H1 (cell line): ENCODE measurements around the gene DCAF6. TPM values are rescaled to one million over a fixed set of nuclear protein-coding genes. Genes with fewer than 3 reads are reported as not detected.

Experiments used
- EP300 ChIP-seq, 2 experiments: IDR thresholded peaks; 1 replicate in 1 of 2; 2 replicates in 1 of 2; pipeline ENCODE4 v1.6.1; 2011 to 2012; ENCODE audit warnings: low read depth in 2 of 2, low read length in 2 of 2, mild to moderate bottlenecking in 2 of 2, borderline replicate concordance in 1 of 2, inconsistent platforms in 1 of 2, moderate library complexity in 1 of 2
- EZH2 ChIP-seq: fragments of 200-600 bp; sonication (generic); IDR thresholded peaks from 2 replicates; pipeline ENCODE4 v1.7.1; 2012; ENCODE audit warnings: low read depth, mild to moderate bottlenecking, moderate library complexity, low read length, inconsistent platforms; ENCODE audit not compliant: severe bottlenecking
- HDAC2 ChIP-seq, 2 experiments: fragments of 300-600 bp in 1 of 2; sonication (generic) in 1 of 2; IDR thresholded peaks; 2 replicates each; pipeline ENCODE4 v1.6.1; 2011 to 2012; ENCODE audit warnings: low read depth in 2 of 2, low read length in 2 of 2, mild to moderate bottlenecking in 2 of 2, moderate library complexity in 2 of 2, borderline replicate concordance in 1 of 2, inconsistent platforms in 1 of 2
- SAP30 ChIP-seq: fragments of 300-600 bp; sonication (generic); IDR thresholded peaks from 2 replicates; pipeline ENCODE4 v1.7.1; 2012; ENCODE audit warnings: low read length, moderate library complexity, mild to moderate bottlenecking, inconsistent platforms; ENCODE audit not compliant: insufficient read depth, insufficient replicate concordance
- TAF7 ChIP-seq: optimal IDR thresholded peaks from 2 replicates; pipeline ENCODE3; 2011; ENCODE audit warnings: low read depth, mild to moderate bottlenecking, inconsistent platforms, low read length, moderate library complexity, borderline replicate concordance
- polyA plus RNA-seq, 7 experiments: library from polyadenylated mRNA; depleted of rRNA in 3 of 7; stranded (reverse) in 5 of 7; unstranded in 2 of 7; fragments of >200 nt in 5 of 7; fragments of 200-250 nt in 2 of 7; gene quantifications; 1 replicate in 5 of 7; 2 replicates in 1 of 7; 4 replicates in 1 of 7; pipeline versions ENCODE4 v1.2.1 to v1.2.3, GENCODE V29; 2011 to 2013; ENCODE audit warnings: missing spikeins in 2 of 7, mixed read lengths in 2 of 7
- total RNA-seq: library from RNA; stranded (reverse); fragmentation: NEBNext Ultra II Directional; extraction: Animal tissue kit (Norgen Biotek cat#: 25700); gene quantifications from 2 replicates; pipeline ENCODE4 v1.2.1, GENCODE V29; 2021
- TF ChIP-seq, protein P1 (sequence below), 3 experiments: IDR thresholded peaks; 1 replicate in 2 of 3; 2 replicates in 1 of 3; pipeline versions ENCODE4 v1.5.1 to v1.6.1; 2011; ENCODE audit warnings: low read length in 3 of 3, mild to moderate bottlenecking in 3 of 3, inconsistent platforms in 2 of 3, low read depth in 1 of 3, moderate library complexity in 1 of 3; ENCODE audit not compliant: insufficient read depth in 1 of 3; ENCODE audit errors: control extremely low read depth in 1 of 3

Gene DCAF6
- total and polyA plus RNA-seq, 2 of the 8 experiments (the other 6 are each of a cell fraction or from before 2014, with no cell fraction given): 12.3 to 17.4 TPM

DNA sequence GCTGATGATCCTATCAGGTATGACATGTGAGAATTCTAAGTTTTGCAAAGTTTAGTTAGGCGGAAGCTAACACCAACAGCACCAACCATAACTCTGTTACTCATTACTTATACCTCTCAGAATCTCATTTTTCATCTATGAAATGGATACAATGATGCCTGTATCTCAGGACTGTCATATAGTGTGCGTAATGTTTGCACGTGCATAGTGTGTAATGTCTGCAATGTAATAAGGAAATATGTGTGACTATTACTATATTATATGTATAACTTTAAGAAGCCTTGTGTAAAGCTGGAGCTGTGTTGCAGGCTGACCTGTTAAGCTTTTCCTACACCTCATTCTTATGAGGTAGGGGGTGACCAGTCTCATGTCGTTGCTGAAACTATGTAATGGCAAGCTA is 35.6 kb upstream of the DCAF6 start (continued):
- TF ChIP-seq EZH2: no peak
- TF ChIP-seq HDAC2 (IDR thresholded peaks at IDR 0.05; ENCODE audit: borderline replicate concordance in 1 of 2, low read depth in 2 of 2, low read length in 2 of 2): no peak
- no peak for TF ChIP-seq SAP30
- TF ChIP-seq, protein P1, sequence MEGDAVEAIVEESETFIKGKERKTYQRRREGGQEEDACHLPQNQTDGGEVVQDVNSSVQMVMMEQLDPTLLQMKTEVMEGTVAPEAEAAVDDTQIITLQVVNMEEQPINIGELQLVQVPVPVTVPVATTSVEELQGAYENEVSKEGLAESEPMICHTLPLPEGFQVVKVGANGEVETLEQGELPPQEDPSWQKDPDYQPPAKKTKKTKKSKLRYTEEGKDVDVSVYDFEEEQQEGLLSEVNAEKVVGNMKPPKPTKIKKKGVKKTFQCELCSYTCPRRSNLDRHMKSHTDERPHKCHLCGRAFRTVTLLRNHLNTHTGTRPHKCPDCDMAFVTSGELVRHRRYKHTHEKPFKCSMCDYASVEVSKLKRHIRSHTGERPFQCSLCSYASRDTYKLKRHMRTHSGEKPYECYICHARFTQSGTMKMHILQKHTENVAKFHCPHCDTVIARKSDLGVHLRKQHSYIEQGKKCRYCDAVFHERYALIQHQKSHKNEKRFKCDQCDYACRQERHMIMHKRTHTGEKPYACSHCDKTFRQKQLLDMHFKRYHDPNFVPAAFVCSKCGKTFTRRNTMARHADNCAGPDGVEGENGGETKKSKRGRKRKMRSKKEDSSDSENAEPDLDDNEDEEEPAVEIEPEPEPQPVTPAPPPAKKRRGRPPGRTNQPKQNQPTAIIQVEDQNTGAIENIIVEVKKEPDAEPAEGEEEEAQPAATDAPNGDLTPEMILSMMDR (IDR thresholded peaks at IDR 0.05; ENCODE audit: control extremely low read depth in 1 of 3, insufficient read depth in 1 of 3, low read depth in 1 of 3, low read length in 3 of 3): no peak
- no peak for TF ChIP-seq EP300 (IDR thresholded peaks at IDR 0.05; ENCODE audit: borderline replicate concordance in 1 of 2, low read depth in 2 of 2, low read length in 2 of 2)
- TF ChIP-seq TAF7: no peak
